ENCODE data around the gene FAM234B. TPM values are rescaled to one million over a fixed set of nuclear protein-coding genes. Genes with fewer than 3 reads are reported as not detected.

FAM234B gene
- total and polyA plus RNA-seq, 2 experiments from 2014 or later: 9.5 to 21.1 TPM

GRCh38 chr12:13007496-13008233 lies 36.5 kb upstream of the FAM234B start (continued):
- TF ChIP-seq ETS1 (IDR thresholded peaks at IDR 0.05) (no peak), EZH2phosphoT487 (IDR thresholded peaks at IDR 0.05; ENCODE audit: unreplicated experiment) (no peak), NANOG (IDR thresholded peaks at IDR 0.05; ENCODE audit: borderline replicate concordance) (no peak), POLR2AphosphoS5 (IDR thresholded peaks at IDR 0.05; ENCODE audit: low read depth) (no peak), CREB1 (CRISPR knock-in tag; IDR thresholded peaks at IDR 0.05; ENCODE audit: low read depth) (no peak)

- TF ChIP-seq NANOG (IDR thresholded peaks at IDR 0.05; ENCODE audit: borderline replicate concordance) (no peak), CTCF (conservative IDR thresholded peaks at IDR 0.05; ENCODE audit: low read depth in 2 of 2) (no peak), JUNB (IDR thresholded peaks at IDR 0.05; ENCODE audit: unreplicated experiment) (no peak), ETS1 (IDR thresholded peaks at IDR 0.05) (no peak), ZNF462 (CRISPR knock-in tag; IDR thresholded peaks at IDR 0.05) (no peak), ZNF331 (CRISPR knock-in tag; IDR thresholded peaks at IDR 0.05; ENCODE audit: low read depth) (no peak), EZH2 (IDR thresholded peaks at IDR 0.05; ENCODE audit: low read depth, unreplicated experiment) (no peak), STAT1 (IDR thresholded peaks at IDR 0.05; ENCODE audit: unreplicated experiment) (no peak), POLR2AphosphoS5 (IDR thresholded peaks at IDR 0.05; ENCODE audit: low read depth) (no peak), CREB1 (CRISPR knock-in tag; IDR thresholded peaks at IDR 0.05; ENCODE audit: low read depth) (no peak), ZNF114 (CRISPR knock-in tag; IDR thresholded peaks at IDR 0.05) (no peak)
- Histone ChIP-seq H3F3A (replicated peaks; ENCODE audit: low read depth) (no peaks in the 10 kb centered on the region), H2AFZ (no peak overlapping the region), H3K4me1 (ENCODE audit: insufficient read depth) (peaks cover 21% of the 10 kb centered on the region), H3K79me2 (replicated peaks; ENCODE audit: insufficient read depth) (no peaks in the 10 kb centered on the region), H3K9me2 (ENCODE audit: insufficient read depth) (no peaks in the 10 kb centered on the region), H3K36me3 (ENCODE audit: insufficient read depth) (no peaks in the 10 kb centered on the region), H3K4me3 (no peak overlapping the region), H3K27ac (ENCODE audit: low read depth) (no peak overlapping the region), H3K4me2 (no peak overlapping the region), H3K27me3 (ENCODE audit: insufficient read depth) (no peaks in the 10 kb centered on the region), H4K20me1 (replicated peaks; ENCODE audit: insufficient read depth) (no peaks in the 10 kb centered on the region)
- no peaks in the 10 kb centered on the region for H3K9me3 Mint-ChIP-seq
- no peak overlapping the region for H3K4me3 Mint-ChIP-seq
- DNase-seq (ENCODE audit: low spot score): no peak
- peaks cover 9% of the 10 kb centered on the region for H3K27me3 Mint-ChIP-seq (ENCODE audit: insufficient read depth, low read depth, poor library complexity)
- H3K27ac Mint-ChIP-seq: no peak overlapping the region
- no peak for ATAC-seq
- peaks cover 28% of the 10 kb centered on the region for H3K4me1 Mint-ChIP-seq
- no peaks in the 10 kb centered on the region for H3K36me3 Mint-ChIP-seq (ENCODE audit: low read depth)
These were observed 35.3 kb upstream of the FAM234B start for GRCh38 chr12:13008741-13009380.

Data from GM23338 (cell line).